Right atrium auricular region (tissue), 2 donors: ENCODE measurements around the gene RDH12. TPM values are rescaled to one million over a fixed set of nuclear protein-coding genes. Genes with fewer than 3 reads are reported as not detected.

Source experiments
- DNase-seq: peaks from one replicate; pipeline ENCODE4 v3.0.0-alpha.2; 2019; ENCODE audit warnings: low spot score
- H3K27ac ChIP-seq, 2 donors: fragments of 200-600 bp; sonication (generic); 1 replicate in 1 of 2; 2 replicates in 1 of 2; pipeline ENCODE4 v1.5.1; 2016 to 2019
- H3K27me3 ChIP-seq, 2 donors: fragments of 200-600 bp; sonication (generic); one replicate each; pipeline versions ENCODE4 v1.5.1 to v1.6.0; 2017 to 2019
- H3K36me3 ChIP-seq: fragments of 200-600 bp; sonication (generic); one replicate; pipeline ENCODE4 v1.5.1; 2016
- H3K4me1 ChIP-seq, 2 donors: fragments of 200-600 bp; sonication (generic); one replicate each; pipeline versions ENCODE4 v1.5.1 to v1.6.0; 2017 to 2019
- H3K4me3 ChIP-seq, 2 donors: fragments of 200-600 bp; sonication (generic); 1 replicate in 1 of 2; 2 replicates in 1 of 2; pipeline ENCODE4 v1.5.1; 2017 to 2019; ENCODE audit warnings: mild to moderate bottlenecking in 1 of 2, moderate library complexity in 1 of 2
- H3K9me3 ChIP-seq, 2 donors: fragments of 200-600 bp; sonication (generic); one replicate each; pipeline ENCODE4 v1.5.1; 2019
- total RNA-seq, 2 donors: library from RNA; depleted of rRNA; stranded (reverse); fragments of >200 nt; gene quantifications; one replicate each; pipeline ENCODE4 v1.1.0, GENCODE V29; 2016
- TF ChIP-seq, protein P1 (sequence below), 2 donors: fragments of 200-600 bp; sonication (generic); IDR thresholded peaks; one replicate each; pipeline ENCODE4 v1.5.1; 2019; ENCODE audit warnings: antibody characterized with exemption in 2 of 2

The RDH12 gene
- total RNA-seq, 2 donors from 2014 or later = not detected

- Histone ChIP-seq H3K4me1 (no peaks in the 10 kb centered on the region), H3K36me3 (peaks cover 77% of the 10 kb centered on the region), H3K27ac (no peak overlapping the region), H3K4me3 (no peak overlapping the region), H3K27me3 (no peaks in the 10 kb centered on the region), H3K9me3 (no peaks in the 10 kb centered on the region)
- no peak for DNase-seq
- TF ChIP-seq, protein P1, sequence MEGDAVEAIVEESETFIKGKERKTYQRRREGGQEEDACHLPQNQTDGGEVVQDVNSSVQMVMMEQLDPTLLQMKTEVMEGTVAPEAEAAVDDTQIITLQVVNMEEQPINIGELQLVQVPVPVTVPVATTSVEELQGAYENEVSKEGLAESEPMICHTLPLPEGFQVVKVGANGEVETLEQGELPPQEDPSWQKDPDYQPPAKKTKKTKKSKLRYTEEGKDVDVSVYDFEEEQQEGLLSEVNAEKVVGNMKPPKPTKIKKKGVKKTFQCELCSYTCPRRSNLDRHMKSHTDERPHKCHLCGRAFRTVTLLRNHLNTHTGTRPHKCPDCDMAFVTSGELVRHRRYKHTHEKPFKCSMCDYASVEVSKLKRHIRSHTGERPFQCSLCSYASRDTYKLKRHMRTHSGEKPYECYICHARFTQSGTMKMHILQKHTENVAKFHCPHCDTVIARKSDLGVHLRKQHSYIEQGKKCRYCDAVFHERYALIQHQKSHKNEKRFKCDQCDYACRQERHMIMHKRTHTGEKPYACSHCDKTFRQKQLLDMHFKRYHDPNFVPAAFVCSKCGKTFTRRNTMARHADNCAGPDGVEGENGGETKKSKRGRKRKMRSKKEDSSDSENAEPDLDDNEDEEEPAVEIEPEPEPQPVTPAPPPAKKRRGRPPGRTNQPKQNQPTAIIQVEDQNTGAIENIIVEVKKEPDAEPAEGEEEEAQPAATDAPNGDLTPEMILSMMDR (IDR thresholded peaks at IDR 0.05) = no peak
These were observed 63.6 kb downstream of the RDH12 start for GRCh38 chr14:67765192-67765834.

DNA sequence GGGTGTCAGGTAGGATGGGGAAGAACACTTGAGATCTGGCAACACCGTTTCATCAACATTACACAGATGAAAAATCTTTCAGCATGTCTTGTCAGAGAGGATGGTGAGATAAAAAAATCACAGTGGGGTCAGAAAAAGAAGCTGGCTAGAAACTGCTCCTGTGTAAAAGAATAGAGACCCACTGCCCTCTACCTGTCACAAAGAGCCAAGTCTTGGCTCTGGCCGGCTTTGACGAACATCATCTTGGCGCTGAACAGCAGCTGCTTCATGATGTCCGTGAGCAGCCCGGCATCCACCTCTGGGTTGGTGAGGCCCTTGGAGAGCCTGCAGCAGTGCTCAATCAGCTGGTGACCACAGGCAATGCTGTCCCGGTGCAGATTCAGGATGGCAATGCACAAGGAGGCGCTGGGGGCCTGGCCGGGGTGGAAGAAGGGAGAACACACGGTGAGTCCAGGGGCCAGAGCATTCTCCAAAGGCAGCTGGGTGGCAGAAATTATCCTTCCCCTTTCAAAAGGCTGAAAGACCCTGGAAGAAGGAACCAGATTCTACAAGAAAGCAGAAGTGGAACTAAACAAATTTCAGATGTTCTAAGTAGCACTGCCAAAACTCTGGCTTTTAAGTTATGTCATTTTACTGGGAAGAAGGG, 64.5 kb downstream of the RDH12 start:
- no peaks in the 10 kb centered on the region for H3K9me3 ChIP-seq
- H3K4me1 ChIP-seq = no peaks in the 10 kb centered on the region
- H3K4me3 ChIP-seq = no peak overlapping the region
- H3K36me3 ChIP-seq = peaks cover 76% of the 10 kb centered on the region
- no peak overlapping the region for H3K27ac ChIP-seq
- DNase-seq = no peak
- TF ChIP-seq, protein P1 (IDR thresholded peaks at IDR 0.05) = no peak
- no peaks in the 10 kb centered on the region for H3K27me3 ChIP-seq

DNA sequence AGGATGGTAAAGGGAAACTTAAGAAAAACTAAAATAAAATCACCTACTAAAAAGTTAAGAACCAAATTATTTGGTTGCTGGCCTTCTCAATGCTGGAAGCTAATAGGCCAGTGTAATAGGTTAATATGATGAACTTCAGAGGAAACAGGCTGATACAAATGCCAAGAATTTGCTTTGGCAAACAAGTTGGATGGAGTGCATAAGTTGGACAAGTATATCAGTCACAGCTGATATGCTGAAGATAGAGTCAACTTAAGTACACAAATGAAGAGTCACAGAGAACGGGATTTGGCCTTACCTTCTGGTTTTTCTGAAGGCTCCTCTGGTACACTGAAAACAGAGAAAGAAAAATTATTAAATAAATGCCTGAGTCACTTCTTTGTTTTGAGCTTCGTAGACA, 66.5 kb downstream of the RDH12 start:
- Histone ChIP-seq H3K27me3 (no peaks in the 10 kb centered on the region), H3K36me3 (peaks cover 81% of the 10 kb centered on the region), H3K4me1 (no peaks in the 10 kb centered on the region), H3K27ac (no peak overlapping the region), H3K4me3 (no peak overlapping the region), H3K9me3 (no peaks in the 10 kb centered on the region)
- TF ChIP-seq, protein P1 (IDR thresholded peaks at IDR 0.05) = no peak
- no peak for DNase-seq

GRCh38 chr14:67773844-67774377, 72.2 kb downstream of the RDH12 start:
- DNase-seq = no peak
- Histone ChIP-seq H3K4me3 (no peak overlapping the region), H3K36me3 (peaks cover 93% of the 10 kb centered on the region), H3K4me1 (no peaks in the 10 kb centered on the region), H3K27me3 (no peaks in the 10 kb centered on the region), H3K27ac (no peak overlapping the region), H3K9me3 (no peaks in the 10 kb centered on the region)
- TF ChIP-seq, protein P1 (IDR thresholded peaks at IDR 0.05) = no peak

- TF ChIP-seq, protein P1 (IDR thresholded peaks at IDR 0.05) = no peak
- Histone ChIP-seq H3K9me3 (no peaks in the 10 kb centered on the region), H3K27ac (no peak overlapping the region), H3K27me3 (no peaks in the 10 kb centered on the region), H3K4me1 (no peaks in the 10 kb centered on the region), H3K36me3 (peaks cover 96% of the 10 kb centered on the region), H3K4me3 (no peak overlapping the region)
- DNase-seq = no peak
These were observed 75.1 kb downstream of the RDH12 start for GRCh38 chr14:67776653-67777322.
